MCF 10A (cell line): Measurements from ENCODE around the gene CDK2AP2. TPM values are rescaled to one million over a fixed set of nuclear protein-coding genes. Genes with fewer than 3 reads are reported as not detected.

ENCODE experiments used
- BruUV-seq: library from RNA; stranded (reverse); fragments of 400-500 nt; replicated peaks from 2 replicates; lab custom pipeline; 2021; lab: Mats Ljungman, UMichigan
- CTCF ChIA-PET: fragments of 300-600 bp; sonication (Branson Sonifier 250); formaldehyde crosslinking; extraction: SDS; loops from one replicate; lab custom pipeline; 2021; ENCODE audit warnings: antibody characterized with exemption, inconsistent platforms; lab: Yijun Ruan, JAX
- POLR2A ChIA-PET: fragments of 300-600, 350-650 bp; sonication (Branson Sonifier 250); formaldehyde crosslinking; extraction: SDS; loops from one replicate; lab custom pipeline; 2020; ENCODE audit warnings: antibody characterized with exemption, inconsistent platforms; lab: Yijun Ruan, JAX
- DNase-seq: peaks from one replicate; pipeline ENCODE4 v3.0.0-alpha.2; 2018; ENCODE audit not compliant: unreplicated experiment
- H3K27ac Mint-ChIP-seq: one replicate; pipeline ENCODE4 v1.8.0; 2022; ENCODE audit warnings: mild to moderate bottlenecking, low read depth, mixed read lengths; ENCODE audit not compliant: unreplicated experiment
- H3K27me3 Mint-ChIP-seq: one replicate; pipeline ENCODE4 v1.8.0; 2022; ENCODE audit warnings: mixed read lengths; ENCODE audit not compliant: insufficient read depth, unreplicated experiment
- H3K36me3 Mint-ChIP-seq: one replicate; pipeline ENCODE4 v1.8.0; 2022; ENCODE audit warnings: mild to moderate bottlenecking, moderate library complexity, mixed read lengths; ENCODE audit not compliant: insufficient read depth, unreplicated experiment
- H3K4me1 Mint-ChIP-seq: one replicate; pipeline ENCODE4 v1.8.0; 2022; ENCODE audit warnings: mixed read lengths; ENCODE audit not compliant: insufficient read depth, unreplicated experiment
- H3K4me3 Mint-ChIP-seq: one replicate; pipeline ENCODE4 v1.8.0; 2022; ENCODE audit warnings: mild to moderate bottlenecking, moderate library complexity, mixed read lengths; ENCODE audit not compliant: unreplicated experiment
- H3K9me3 Mint-ChIP-seq: one replicate; pipeline ENCODE4 v1.8.0; 2022; ENCODE audit warnings: mixed read lengths; ENCODE audit not compliant: unreplicated experiment
- CTCF ChIP-seq: fragments of 200-600 bp; IDR thresholded peaks from one replicate; pipeline ENCODE4 v1.8.0; 2022; ENCODE audit warnings: antibody characterized with exemption, mild to moderate bottlenecking; ENCODE audit not compliant: unreplicated experiment
- intact Hi-C: fragments of 100-400 bp; cut with micrococcal nuclease; formaldehyde crosslinking; loops from 2 replicates; pipeline ENCODE4 v1.14.1; 2022
- microRNA-seq: library from miRNA; unstranded; fragments of <30 nt; microRNA quantifications from one replicate; pipeline ENCODE4 v1.2.0, GENCODE V29; 2022
- total RNA-seq: library from RNA; stranded (reverse); gene quantifications from 2 replicates; pipeline ENCODE4 v1.2.3, GENCODE V29; 2022

CDK2AP2 gene
- total RNA-seq, 1 experiment from 2014 or later = 93.7 TPM

- ChIA-PET POLR2A (interaction anchor here (1.1 to 3.2 kb wide), 7 partner anchors 16 to 71 kb away, joined by 3 to 19 read pairs (median 4); partner anchors contain the start of genes PPP1CA, RAD9A and RPS6KB2), CTCF (interaction anchor here (0.6 to 1.0 kb wide), 2 partner anchors 43 to 44 kb away, joined by 3 to 4 read pairs; no protein-coding TSS in a partner anchor)
- Mint-ChIP-seq H3K9me3 (no peaks in the 10 kb centered on the region), H3K4me1 (peaks cover 20% of the 10 kb centered on the region), H3K4me3 (no peak overlapping the region), H3K27me3 (no peaks in the 10 kb centered on the region), H3K27ac (peak overlapping the region; percentile 91), H3K36me3 (peaks cover 11% of the 10 kb centered on the region)
- no peak for TF ChIP-seq CTCF
- no peak for DNase-seq
- intact Hi-C loops = no loop called here
- BruUV-seq = no TSS peak
Observed at GRCh38 chr11:67463186-67463585, 44.8 kb downstream of the CDK2AP2 start.

GRCh38 chr11:67458266-67458665, 49.7 kb downstream of the CDK2AP2 start:
- H3K27me3 Mint-ChIP-seq = no peaks in the 10 kb centered on the region
- CTCF ChIA-PET = interaction anchor here (0.6 kb wide), 1 partner anchor 87 kb away, joined by 3 read pairs; no protein-coding TSS in a partner anchor
- H3K4me1 Mint-ChIP-seq = no peaks in the 10 kb centered on the region

GRCh38 chr11:67457453-67457852, 50.5 kb downstream of the CDK2AP2 start:
- Mint-ChIP-seq H3K4me3 (no peak overlapping the region), H3K27me3 (no peaks in the 10 kb centered on the region), H3K36me3 (no peaks in the 10 kb centered on the region), H3K27ac (no peak overlapping the region), H3K9me3 (no peaks in the 10 kb centered on the region), H3K4me1 (no peaks in the 10 kb centered on the region)
- intact Hi-C loops = no loop called here
- CTCF ChIA-PET = no interaction called here
- no peak for TF ChIP-seq CTCF
- no peak for DNase-seq
- POLR2A ChIA-PET = interaction anchor here (0.6 kb wide), 1 partner anchor 8 kb away, joined by 3 read pairs; no protein-coding TSS in a partner anchor
- no TSS peak for BruUV-seq

More at GRCh38 chr11:67458266-67458665, 49.7 kb downstream of the CDK2AP2 start:
- DNase-seq = no peak
- no peak overlapping the region for H3K4me3 Mint-ChIP-seq
- TF ChIP-seq CTCF = no peak
- intact Hi-C loops = no loop called here
- no peaks in the 10 kb centered on the region for H3K9me3 Mint-ChIP-seq
- no peaks in the 10 kb centered on the region for H3K36me3 Mint-ChIP-seq
- H3K27ac Mint-ChIP-seq = no peak overlapping the region
- POLR2A ChIA-PET = interaction anchor here (0.6 to 1.5 kb wide), 3 partner anchors 9 to 25 kb away, joined by 3 to 5 read pairs (median 3); no protein-coding TSS in a partner anchor
- no TSS peak for BruUV-seq

Small RNAs within 50 kb of the gene (microRNA-seq; reads per million reads assigned to microRNA genes)
- 1.2 reads per million for gene MIR6752

Other genes with a start within 250 kb of the CDK2AP2 start
- gene GRK2, start 241.7 kb downstream of the CDK2AP2 start, total RNA-seq = 48.1 and 50.1 TPM in 2 replicates
- 39.7 and 46.2 TPM in 2 replicates for gene ANKRD13D, start 218.9 kb downstream of the CDK2AP2 start, total RNA-seq
- 31.7 and 38.0 TPM in 2 replicates for gene SSH3, start 204.6 kb downstream of the CDK2AP2 start, total RNA-seq
- 54.8 and 79.9 TPM in 2 replicates for gene POLD4, start 154.6 kb downstream of the CDK2AP2 start, total RNA-seq
- gene CLCF1, start 134.6 kb downstream of the CDK2AP2 start, total RNA-seq = 5.8 and 7.0 TPM in 2 replicates
- gene RAD9A, start 116.2 kb downstream of the CDK2AP2 start, total RNA-seq = 9.9 and 18.3 TPM in 2 replicates
- 123 and 143 TPM in 2 replicates for gene PPP1CA, start 106.3 kb downstream of the CDK2AP2 start, total RNA-seq
- gene TBC1D10C, start 104.1 kb downstream of the CDK2AP2 start, total RNA-seq = not detected in 2 replicates
- 0.07 TPM in 1 of 2 replicates, not detected in the other for gene CARNS1, start 92.5 kb downstream of the CDK2AP2 start, total RNA-seq
- 49.8 and 60.1 TPM in 2 replicates for gene RPS6KB2, start 79.7 kb downstream of the CDK2AP2 start, total RNA-seq
- 0.54 and 0.86 TPM in 2 replicates for gene PTPRCAP, start 70.5 kb downstream of the CDK2AP2 start, total RNA-seq
- gene CORO1B, start 64.7 kb downstream of the CDK2AP2 start, total RNA-seq = 44.9 and 59.8 TPM in 2 replicates
- not detected in 2 replicates for gene GPR152, start 55.4 kb downstream of the CDK2AP2 start, total RNA-seq
- gene CABP4, start 52.8 kb downstream of the CDK2AP2 start, total RNA-seq = not detected in 2 replicates
- gene TMEM134, start 38.9 kb downstream of the CDK2AP2 start, total RNA-seq = 49.7 and 50.1 TPM in 2 replicates
- gene AIP, start 25.1 kb downstream of the CDK2AP2 start, total RNA-seq = 28.7 and 30.5 TPM in 2 replicates
- gene PITPNM1, start 2.8 kb downstream of the CDK2AP2 start, total RNA-seq = 38.7 and 51.0 TPM in 2 replicates
- gene CABP2, start 15.3 kb upstream of the CDK2AP2 start, total RNA-seq = not detected in 2 replicates
- 1,641 and 1,733 TPM in 2 replicates for gene GSTP1, start 75.7 kb upstream of the CDK2AP2 start, total RNA-seq
- gene NDUFV1, start 98.8 kb upstream of the CDK2AP2 start, total RNA-seq = 158 and 223 TPM in 2 replicates
- gene NUDT8, start 121.8 kb upstream of the CDK2AP2 start, total RNA-seq = 3.6 and 6.9 TPM in 2 replicates
- gene TBX10, start 131.6 kb upstream of the CDK2AP2 start, total RNA-seq = not detected in 2 replicates
- gene ACY3, start 142.6 kb upstream of the CDK2AP2 start, total RNA-seq = not detected in 2 replicates
- not detected in 2 replicates for gene ALDH3B2, start 166.5 kb upstream of the CDK2AP2 start, total RNA-seq